HK-2 (cell line): Measurements from ENCODE around the gene DNAJC5.
"Not testable (repeated sequence)": the region's sequence is repeated elsewhere in the genome, so short reads cannot be mapped to it uniquely, and the experiment has no call there.

Experiments
- DNase-seq: peaks from one replicate; pipeline ENCODE4 v3.0.0-alpha.2; 2018; ENCODE audit not compliant: unreplicated experiment

The DNAJC5 gene

GRCh38 chr20:63968136-63968927 is 73.4 kb downstream of the DNAJC5 start:
- DNase-seq, result no peak

GRCh38 chr20:63968928-63969760 is 74.2 kb downstream of the DNAJC5 start:
- DNase-seq, result no peak

- peak; percentile 49 for DNase-seq
Measured at GRCh38 chr20:63969838-63970713, 75.2 kb downstream of the DNAJC5 start, which contains the start of gene ZNF512B. Gene ZNF512B (minus strand): TSS chr20:63969930. CDS start chr20:63967950, 1,980 bp downstream.

GRCh38 chr20:63970714-63971431 is 75.9 kb downstream of the DNAJC5 start:
- no peak for DNase-seq

- not testable (repeated sequence) for DNase-seq
Measured at GRCh38 chr20:63971960-63972311, 77.0 kb downstream of the DNAJC5 start.

GRCh38 chr20:63972312-63973159 is 77.6 kb downstream of the DNAJC5 start:
- DNase-seq, result no peak

- DNase-seq, result no peak
Measured at GRCh38 chr20:63973160-63973479, 78.2 kb downstream of the DNAJC5 start.

GRCh38 chr20:63973636-63974401 is 78.9 kb downstream of the DNAJC5 start:
- peak; percentile 75 for DNase-seq

GRCh38 chr20:63974402-63975200 is 79.7 kb downstream of the DNAJC5 start:
- no peak for DNase-seq

- DNase-seq, result not testable (repeated sequence)
Measured at GRCh38 chr20:63976511-63976910, 81.6 kb downstream of the DNAJC5 start.

GRCh38 chr20:63976980-63977738 is 82.2 kb downstream of the DNAJC5 start:
- DNase-seq, result no peak

GRCh38 chr20:63977739-63978276 is 82.9 kb downstream of the DNAJC5 start:
- peak; percentile 83 for DNase-seq

GRCh38 chr20:63978319-63979228 is 83.6 kb downstream of the DNAJC5 start:
- DNase-seq, result peak; percentile 87

- no peak for DNase-seq
Measured at GRCh38 chr20:63979229-63979556, 84.3 kb downstream of the DNAJC5 start.

- peak; percentile 77 for DNase-seq
Measured at GRCh38 chr20:63979557-63980316, 84.8 kb downstream of the DNAJC5 start, which contains the start of gene SAMD10. Gene SAMD10 (minus strand): TSS chr20:63979642. CDS start chr20:63979467, 175 bp downstream.

- DNase-seq, result no peak
Measured at GRCh38 chr20:63980317-63980805, 85.4 kb downstream of the DNAJC5 start.
